GM21367 (cell line): ENCODE measurements around the gene SBF2.
A peak's percentile ranks its signal among the peaks of the same experiment; 100 is the strongest.
"Not testable (repeated sequence)": the region's sequence is repeated elsewhere in the genome, so short reads cannot be mapped to it uniquely, and the experiment has no call there.

Experiments used
- ATAC-seq: cut with Tn5 transposase; IDR thresholded peaks from one replicate; pipeline ENCODE4 v1.9.1; 2021; ENCODE audit not compliant: unreplicated experiment

SBF2 gene

DNA sequence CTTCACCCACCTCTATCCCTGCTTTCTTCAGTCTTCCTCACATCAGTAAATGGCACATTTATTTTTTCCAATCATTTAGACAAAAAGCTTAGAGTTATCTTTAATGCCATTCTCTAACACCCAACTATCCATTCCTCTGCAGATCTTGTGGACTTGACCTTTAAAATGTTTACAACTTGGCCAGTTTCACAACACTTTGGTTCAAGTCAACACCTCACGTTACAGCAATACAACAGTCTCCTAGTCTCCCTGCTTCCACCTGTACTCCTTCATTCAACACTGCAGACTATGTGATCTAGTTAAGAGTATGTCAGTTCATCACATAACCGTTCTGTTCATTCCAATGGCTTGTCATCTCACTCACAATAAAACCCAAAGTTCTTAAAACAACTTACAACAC lies 325.0 kb downstream of the SBF2 start:
- ATAC-seq, result no peak

DNA sequence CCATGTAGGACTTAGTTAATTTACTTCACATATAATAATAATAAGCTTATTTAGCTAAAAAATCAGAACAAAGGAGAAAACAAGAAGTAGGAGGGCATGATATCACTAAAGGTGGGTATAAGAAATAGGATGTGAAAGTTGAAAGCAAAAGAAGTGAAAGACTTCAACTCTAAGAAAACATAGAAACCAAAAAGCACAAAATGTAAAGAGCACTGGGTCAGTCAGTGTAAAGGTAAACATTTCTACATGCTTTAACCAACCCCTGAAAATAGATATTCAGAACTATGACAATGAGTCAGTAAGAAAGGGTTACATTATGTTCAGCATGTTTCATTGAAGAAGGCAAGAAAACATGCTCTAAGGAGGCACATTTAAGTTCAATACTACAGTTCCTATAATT lies 331.3 kb downstream of the SBF2 start:
- peak; percentile 92 for ATAC-seq

DNA sequence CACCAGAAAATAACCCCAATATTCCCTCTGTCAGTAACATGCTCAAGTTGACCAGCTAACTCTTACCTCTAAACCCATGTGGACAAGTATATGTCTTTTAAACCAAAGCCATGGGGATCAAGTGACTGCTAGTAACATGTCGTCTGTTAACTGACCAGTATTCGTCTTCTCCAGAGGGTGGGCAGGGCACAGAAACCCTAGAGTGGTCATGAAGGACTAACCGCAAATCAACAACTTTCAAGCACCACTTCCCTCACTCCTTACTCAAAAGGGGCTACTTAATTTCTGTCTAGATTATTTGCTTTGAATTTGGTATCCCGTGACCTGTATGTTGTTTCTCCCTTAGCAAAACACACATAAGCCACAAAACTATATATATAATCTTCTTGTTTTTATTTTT lies 336.9 kb downstream of the SBF2 start:
- ATAC-seq, result no peak

- no peak for ATAC-seq
These were observed 337.5 kb downstream of the SBF2 start for GRCh38 chr11:9956483-9956882.

- ATAC-seq, result no peak
These were observed 338.6 kb downstream of the SBF2 start for GRCh38 chr11:9955391-9955790.

- ATAC-seq, result no peak
These were observed 339.9 kb downstream of the SBF2 start for GRCh38 chr11:9953994-9954626.

DNA sequence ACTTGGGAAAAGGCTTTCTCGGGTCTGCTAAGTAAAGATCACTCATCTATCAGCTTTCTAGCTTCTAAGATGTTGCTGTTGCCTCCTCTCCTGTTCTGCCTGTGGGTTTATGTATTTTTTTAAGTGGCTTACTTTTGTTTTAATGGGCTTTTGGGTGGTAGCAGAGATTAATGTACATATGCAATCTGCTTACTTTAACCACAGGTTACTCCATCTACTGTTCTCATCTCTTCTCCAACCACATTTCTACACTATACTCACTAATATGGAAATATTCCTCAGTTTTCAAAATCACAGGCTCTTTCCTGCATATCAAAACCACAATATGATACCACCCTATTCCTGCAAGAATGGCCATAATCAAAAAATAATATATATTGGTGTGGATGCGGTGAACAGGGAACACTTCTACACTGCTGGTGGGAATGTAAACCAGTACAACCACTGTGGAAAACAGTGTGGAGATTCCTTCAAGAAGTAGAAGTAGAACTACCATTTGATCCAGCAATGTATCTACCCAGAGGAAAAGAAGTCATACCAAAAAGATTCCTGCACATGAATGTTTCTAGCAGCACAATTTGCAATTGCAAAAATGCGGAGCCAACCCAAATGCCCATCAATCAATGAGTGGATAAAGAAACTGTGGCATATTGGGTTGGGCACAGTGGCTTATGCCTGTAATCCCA lies 341.4 kb downstream of the SBF2 start:
- no peak for ATAC-seq

DNA sequence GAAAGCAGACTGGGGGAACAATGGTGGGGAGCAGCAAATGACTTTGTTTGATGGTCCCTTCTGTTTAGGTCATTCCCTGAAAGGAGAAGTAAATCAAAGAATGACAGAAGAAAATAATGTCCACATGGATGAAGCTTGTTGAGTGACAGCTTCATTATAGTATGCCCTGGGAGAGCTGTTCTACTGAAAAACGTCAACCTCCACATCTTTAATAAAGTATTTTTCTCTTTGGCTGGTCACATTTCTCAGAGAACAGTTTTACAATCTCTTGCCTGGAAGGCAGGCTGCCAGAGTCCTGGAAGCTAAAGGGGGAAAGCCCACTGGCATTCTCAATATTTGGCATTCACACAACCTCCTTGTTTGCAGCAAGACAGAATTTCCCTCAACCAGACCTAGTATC lies 342.2 kb downstream of the SBF2 start:
- no peak for ATAC-seq

DNA sequence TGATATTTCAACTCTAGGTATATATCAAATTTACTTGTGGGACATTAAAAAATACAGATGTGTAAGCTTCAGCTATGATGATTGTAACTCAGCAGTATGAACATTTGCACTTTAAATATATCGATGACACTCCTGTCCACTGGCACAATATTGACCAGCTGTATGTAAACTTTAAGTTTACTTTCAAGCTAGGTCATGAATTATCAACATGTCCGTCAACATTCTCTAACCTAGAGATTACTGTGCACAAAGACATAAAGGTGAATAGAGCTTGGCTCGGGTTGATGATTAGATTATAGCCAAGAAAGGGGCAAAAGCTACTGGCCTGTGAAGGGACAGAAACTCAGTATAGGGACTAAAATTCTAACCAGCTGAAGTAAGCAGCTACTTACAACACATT lies 343.6 kb downstream of the SBF2 start:
- ATAC-seq, result no peak

DNA sequence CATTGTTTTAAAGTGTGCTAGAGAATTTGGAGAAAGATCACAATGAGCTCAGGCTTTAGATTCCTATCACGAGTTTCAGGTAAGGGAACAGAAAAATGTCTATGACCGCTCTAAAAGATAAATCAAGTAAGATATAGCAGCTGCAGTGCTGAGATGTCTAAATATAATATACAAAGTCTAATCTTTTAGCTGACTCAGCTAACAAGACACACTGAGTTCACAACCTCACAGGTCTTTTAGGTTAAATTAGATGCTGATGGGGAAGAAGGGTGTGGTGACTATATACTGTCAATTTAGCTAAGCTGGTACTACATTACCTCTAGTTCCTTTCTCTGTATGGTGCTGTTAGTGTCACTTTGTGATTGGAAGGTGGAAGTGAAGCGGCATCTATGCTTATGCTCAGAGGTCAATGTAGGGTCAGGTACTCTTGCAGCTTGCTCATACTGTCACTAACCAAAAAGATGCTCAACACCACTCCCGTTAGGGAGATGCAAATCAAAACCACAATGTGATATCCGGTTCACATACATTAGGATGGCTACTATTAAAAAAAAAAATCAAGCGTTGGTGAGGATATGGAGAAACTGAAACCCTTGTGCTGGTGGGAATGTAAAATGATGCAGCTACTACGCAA lies 346.7 kb downstream of the SBF2 start:
- peak; percentile 55 for ATAC-seq

DNA sequence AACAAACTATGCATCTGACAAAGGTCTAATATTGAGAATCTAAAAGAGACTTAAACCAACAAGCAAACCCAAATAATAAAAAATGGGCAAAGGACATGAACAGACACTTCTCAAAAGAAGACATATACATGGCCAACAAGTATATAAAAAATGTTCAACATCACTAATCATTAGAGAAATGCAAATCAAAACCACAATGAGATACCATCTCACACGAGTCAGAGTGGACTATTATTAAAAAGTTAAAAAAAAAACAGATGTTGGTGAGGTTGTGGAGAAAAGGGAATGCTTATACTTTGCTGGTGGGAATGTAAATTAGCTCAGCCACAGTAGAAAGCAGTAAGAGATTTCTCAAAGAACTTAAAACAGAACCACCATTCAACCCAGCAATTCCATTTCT lies 348.3 kb downstream of the SBF2 start:
- not testable (repeated sequence) for ATAC-seq

DNA sequence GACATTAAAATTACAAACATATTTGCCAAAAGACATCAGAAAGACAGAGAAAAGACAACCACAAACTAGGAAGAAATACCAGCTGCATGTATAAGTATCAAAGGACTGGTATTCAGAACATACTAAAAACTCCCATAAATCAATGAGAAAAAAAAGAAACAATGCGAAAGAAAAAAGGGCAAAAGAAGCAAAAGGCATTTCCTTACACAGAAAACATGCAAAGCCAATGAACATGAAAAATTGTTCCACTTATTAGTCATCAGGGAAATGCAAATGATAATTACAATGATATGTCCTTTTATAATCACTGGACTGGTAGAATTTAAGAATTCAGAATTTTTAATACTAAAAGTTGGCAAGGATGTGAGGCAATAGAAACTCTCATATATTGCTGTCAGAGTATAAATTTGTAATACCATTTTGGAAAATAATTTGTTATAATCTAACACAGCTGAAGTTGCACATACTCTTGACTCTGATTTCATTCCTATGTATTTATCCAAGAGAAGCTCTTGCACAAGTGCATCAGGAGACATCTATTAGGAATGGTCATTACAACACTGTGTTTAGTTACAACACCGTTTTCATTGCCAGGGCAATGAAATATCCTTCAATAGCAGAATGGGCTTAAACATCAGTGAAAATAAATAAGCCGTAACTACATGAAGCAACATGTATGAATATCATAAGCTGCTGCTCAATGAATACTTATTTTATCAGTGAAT lies 350.5 kb downstream of the SBF2 start:
- ATAC-seq, result no peak

- no peak for ATAC-seq
These were observed 352.0 kb downstream of the SBF2 start for GRCh38 chr11:9941991-9942390.

DNA sequence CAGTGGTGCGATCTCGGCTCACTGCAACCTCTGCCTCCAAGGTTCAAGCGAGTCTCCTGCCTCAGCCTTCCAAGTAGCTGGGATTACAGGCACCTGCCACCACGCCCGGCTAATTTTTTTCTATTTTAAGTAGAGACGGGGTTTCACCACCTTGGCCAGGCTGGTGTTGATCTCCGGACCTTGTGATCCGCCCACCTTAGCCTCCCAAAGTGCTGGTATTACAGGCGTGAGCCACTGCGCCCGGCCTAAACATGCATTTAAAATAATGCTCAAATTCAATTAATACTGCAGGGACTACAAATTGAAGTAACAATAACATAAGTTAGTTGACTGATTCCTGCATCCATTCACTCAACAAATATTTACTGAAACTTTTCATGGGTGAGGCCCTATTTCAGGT lies 354.9 kb downstream of the SBF2 start:
- not testable (repeated sequence) for ATAC-seq

GRCh38 chr11:9936754-9937153 lies 357.3 kb downstream of the SBF2 start:
- ATAC-seq, result no peak

GRCh38 chr11:9932843-9933242 lies 361.2 kb downstream of the SBF2 start:
- not testable (repeated sequence) for ATAC-seq

DNA sequence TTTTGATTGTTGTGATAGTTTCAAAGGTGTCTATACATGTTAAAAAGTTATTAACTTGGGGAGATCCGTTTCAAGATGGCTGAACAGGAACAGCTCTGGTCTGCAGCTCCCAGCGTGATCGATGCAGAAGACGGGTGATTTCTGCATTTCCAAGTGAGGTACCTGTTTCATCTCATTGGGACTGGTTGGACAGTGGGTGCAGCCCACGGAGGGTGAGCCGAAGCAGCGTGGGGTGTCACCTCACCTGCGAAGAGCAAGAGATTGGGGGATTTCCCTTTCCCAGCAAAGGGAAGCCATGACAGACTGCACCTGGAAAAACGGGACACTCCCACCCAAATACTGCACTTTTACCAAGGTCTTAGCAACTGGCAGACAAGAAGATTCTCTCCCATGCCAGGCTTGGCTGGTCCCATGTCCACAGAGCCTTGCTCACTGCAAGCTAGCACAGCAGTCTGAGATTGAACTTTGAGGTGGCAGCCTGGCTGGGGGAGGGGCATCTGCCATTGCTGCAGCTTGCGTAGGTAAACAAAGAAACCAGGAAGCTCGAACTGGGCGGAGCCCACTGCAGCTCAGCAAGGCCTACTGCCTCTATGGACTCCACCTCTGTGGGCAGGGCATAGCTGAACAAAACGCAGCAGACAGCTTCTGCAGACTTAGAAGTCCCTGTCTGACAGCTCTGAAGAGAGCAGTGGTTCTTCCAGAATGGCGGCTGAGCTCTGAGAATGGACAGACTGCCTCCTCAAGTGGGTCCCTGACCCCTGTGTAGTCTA lies 363.3 kb downstream of the SBF2 start:
- ATAC-seq, result not testable (repeated sequence)

- no peak for ATAC-seq
These were observed 366.3 kb downstream of the SBF2 start for GRCh38 chr11:9927670-9928069.

DNA sequence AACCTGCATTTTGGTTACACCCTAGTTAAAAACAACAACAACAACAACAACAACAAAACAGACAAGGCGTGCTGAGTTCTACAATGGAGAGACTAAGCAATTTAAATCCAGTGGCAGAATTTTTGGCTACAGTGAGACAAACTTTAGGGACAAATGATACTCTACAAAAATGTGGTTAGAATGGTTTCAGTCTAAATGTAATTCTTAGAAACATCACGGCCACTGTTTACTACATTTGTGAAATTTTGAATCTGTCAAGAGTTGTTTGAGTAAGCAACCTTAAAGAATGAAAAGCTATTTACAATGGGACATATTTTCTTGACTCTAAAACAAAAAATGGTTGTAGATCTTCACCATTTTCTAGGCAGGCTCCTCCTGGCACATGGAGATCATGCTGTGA lies 370.7 kb downstream of the SBF2 start:
- ATAC-seq, result no peak

- no peak for ATAC-seq
These were observed 371.2 kb downstream of the SBF2 start for GRCh38 chr11:9922806-9923205.

GRCh38 chr11:9916480-9916879 lies 377.5 kb downstream of the SBF2 start:
- no peak for ATAC-seq
